ENCODE measurements around the gene PTPRK. TPM values are rescaled to one million over a fixed set of nuclear protein-coding genes. Genes with fewer than 3 reads are reported as not detected.

PTPRK gene
- total and polyA plus RNA-seq, 9 of the 15 experiments (the other 6 are each of a cell fraction or from before 2014, with no cell fraction given), result 0.04 to 0.51 TPM; not detected in 7

DNA sequence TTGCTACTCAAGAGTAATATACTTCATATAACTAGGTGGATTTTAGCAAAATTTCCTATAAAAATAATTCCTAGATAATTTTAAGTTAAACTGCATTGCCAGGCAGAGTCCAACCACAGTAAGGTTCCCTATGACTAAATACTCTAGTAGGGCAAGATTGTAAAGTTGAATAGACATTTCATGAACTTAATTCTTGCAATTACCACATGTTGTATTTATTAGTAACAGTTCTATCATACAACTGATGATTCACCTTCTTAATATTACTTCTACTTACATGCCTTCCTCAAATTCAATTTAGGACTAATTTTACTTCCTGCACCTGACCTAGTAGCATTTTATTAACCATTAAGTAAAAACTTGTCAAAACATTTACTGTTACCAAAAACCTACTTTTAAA is 352.8 kb downstream of the PTPRK start:
- no TSS peak for BruUV-seq (replicated peaks)
- POLR2A ChIA-PET, result no interaction called here

DNA sequence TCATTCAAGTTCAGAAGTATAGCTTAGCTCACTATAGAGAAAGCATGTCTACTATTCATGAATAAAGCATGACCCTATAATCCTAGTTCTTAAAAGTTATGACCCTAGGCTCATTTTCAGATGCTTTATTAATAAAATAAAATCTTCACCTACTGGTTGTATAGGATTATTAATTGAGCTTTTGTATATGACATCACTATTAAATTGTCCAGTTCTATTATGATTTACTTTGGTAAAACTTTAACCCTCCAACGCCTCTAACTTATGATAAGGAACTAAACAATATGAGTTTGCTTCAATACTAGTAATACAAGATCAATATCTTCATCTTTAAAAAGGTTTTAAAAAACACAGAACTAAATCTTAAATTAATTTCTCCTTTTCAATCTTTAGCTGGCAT is 356.1 kb downstream of the PTPRK start:
- in situ Hi-C loops (cut with MboI), result no loop called here
- no peak for FAIRE-seq

More for the DNA sequence above, 352.8 kb downstream of the PTPRK start:
- Histone ChIP-seq H3K36me3 (ENCODE audit: control insufficient read depth, insufficient read depth, low read length) (no peaks in the 10 kb centered on the region), H3K79me2 (ENCODE audit: control insufficient read depth, insufficient read depth, low read length) (no peaks in the 10 kb centered on the region), H3K4me2 (ENCODE audit: insufficient read depth, low read length) (no peak overlapping the region), H3K27me3 (ENCODE audit: control insufficient read depth in 2 of 2, insufficient read depth in 2 of 2, low read length in 2 of 2) (no peaks in the 10 kb centered on the region), H3K4me3 (no peak overlapping the region), H3K27ac (ENCODE audit: extremely low read depth, low read depth, low read length) (no peak overlapping the region), H3K9ac (ENCODE audit: insufficient read depth in 1 of 2, low read depth in 2 of 2, low read length in 2 of 2) (no peak overlapping the region), H2AFZ (ENCODE audit: low read depth, low read length) (no peak overlapping the region), H4K20me1 (replicated peaks; ENCODE audit: control insufficient read depth, insufficient read depth, low read length) (no peaks in the 10 kb centered on the region), H3K9me3 (replicated peaks; ENCODE audit: control insufficient read depth, insufficient read depth, low read depth, low read length) (no peaks in the 10 kb centered on the region), H3K9me1 (ENCODE audit: control insufficient read depth, insufficient read depth, low read length) (no peaks in the 10 kb centered on the region), H3K4me1 (replicated peaks in 1 of 2; ENCODE audit: control insufficient read depth in 2 of 2, insufficient read depth in 2 of 2, low read length in 2 of 2) (no peaks in the 10 kb centered on the region)
- TF ChIP-seq KAT8 (IDR thresholded peaks at IDR 0.05; ENCODE audit: low read depth), result no peak
- TF ChIP-seq BRF1 (IDR thresholded peaks at IDR 0.05; ENCODE audit: borderline replicate concordance, extremely low read depth, insufficient read length), result no peak
- no peak for TF ChIP-seq EP300 (IDR thresholded peaks at IDR 0.05; ENCODE audit: low read length)
- no peak for TF ChIP-seq ZNF507 (tag; conservative IDR thresholded peaks at IDR 0.05)
- no peak for TF ChIP-seq ZNF347 (CRISPR knock-in tag; IDR thresholded peaks at IDR 0.05; ENCODE audit: low read depth)
- no peak for TF ChIP-seq LEF1 (IDR thresholded peaks at IDR 0.05)
- no peak for TF ChIP-seq NCOA6 (IDR thresholded peaks at IDR 0.05)
- TF ChIP-seq CBX1 (IDR thresholded peaks at IDR 0.05; ENCODE audit: low read depth), result no peak
- TF ChIP-seq RBM14 (IDR thresholded peaks at IDR 0.05; ENCODE audit: borderline replicate concordance, insufficient read depth, low read depth, low read length), result no peak
- TF ChIP-seq SRSF1 (IDR thresholded peaks at IDR 0.05; ENCODE audit: low read depth, low read length), result no peak
- TF ChIP-seq NRF1 (conservative IDR thresholded peaks at IDR 0.05 in 1 of 2, IDR thresholded peaks at IDR 0.05 in 1 of 2), result no peak
- TF ChIP-seq LARP7 (IDR thresholded peaks at IDR 0.05), result no peak
- TF ChIP-seq ZSCAN32 (CRISPR knock-in tag; IDR thresholded peaks at IDR 0.05), result no peak
- TF ChIP-seq PHB2 (IDR thresholded peaks at IDR 0.05; ENCODE audit: low read depth), result no peak
- CTCF ChIA-PET (ENCODE audit: low intra/inter-chr PET ratio), result no interaction called here
- ATAC-seq (no peak), DNase-seq (ENCODE audit: extremely low read depth in 1 of 4, low spot score in 3 of 4) (no peak), FAIRE-seq (no peak)
- in situ Hi-C loops (cut with MboI) (no loop called here), intact Hi-C loops (cut with micrococcal nuclease) (no loop called here)

More for the DNA sequence above, 356.1 kb downstream of the PTPRK start:
- DNase-seq (ENCODE audit: extremely low read depth in 1 of 4, low spot score in 3 of 4) (no peak), ATAC-seq (no peak)
- Histone ChIP-seq H3K27ac (ENCODE audit: extremely low read depth, low read depth, low read length) (no peak overlapping the region), H3K9me3 (replicated peaks; ENCODE audit: control insufficient read depth, insufficient read depth, low read depth, low read length) (no peaks in the 10 kb centered on the region), H3K79me2 (ENCODE audit: control insufficient read depth, insufficient read depth, low read length) (no peaks in the 10 kb centered on the region), H3K4me1 (replicated peaks in 1 of 2; ENCODE audit: control insufficient read depth in 2 of 2, insufficient read depth in 2 of 2, low read length in 2 of 2) (no peaks in the 10 kb centered on the region), H3K9me1 (ENCODE audit: control insufficient read depth, insufficient read depth, low read length) (no peaks in the 10 kb centered on the region), H3K4me3 (no peak overlapping the region), H3K9ac (ENCODE audit: insufficient read depth in 1 of 2, low read depth in 2 of 2, low read length in 2 of 2) (no peak overlapping the region), H3K27me3 (ENCODE audit: control insufficient read depth in 2 of 2, insufficient read depth in 2 of 2, low read length in 2 of 2) (no peaks in the 10 kb centered on the region), H3K4me2 (ENCODE audit: insufficient read depth, low read length) (no peak overlapping the region), H4K20me1 (replicated peaks; ENCODE audit: control insufficient read depth, insufficient read depth, low read length) (no peaks in the 10 kb centered on the region), H3K36me3 (ENCODE audit: control insufficient read depth, insufficient read depth, low read length) (no peaks in the 10 kb centered on the region), H2AFZ (ENCODE audit: low read depth, low read length) (no peak overlapping the region)
- POLR2A ChIA-PET, result no interaction called here
- intact Hi-C loops (cut with micrococcal nuclease), result no loop called here
- no peak for TF ChIP-seq ERF (CRISPR knock-in tag; IDR thresholded peaks at IDR 0.05)
- no TSS peak for BruUV-seq (replicated peaks)
- 0% methylated on average over 1 of the region's 1 CpG for WGBS (ENCODE audit: insufficient coverage, low coverage, missing lambda C conversion rate)
- CTCF ChIA-PET (ENCODE audit: low intra/inter-chr PET ratio), result no interaction called here

All from K562 (cell line).